Epithelial cell of esophagus (primary cell): ENCODE data around the gene VAMP7.

Experiments
- DNase-seq: peaks from one replicate; pipeline ENCODE4 v3.0.0; 2010; ENCODE audit warnings: low read depth
- H3K4me3 ChIP-seq: 2 replicates; pipeline ENCODE4 v1.5.1; 2011; ENCODE audit warnings: mild to moderate bottlenecking, low read length, control low read depth
- TF ChIP-seq, protein P1 (sequence below): IDR thresholded peaks from 2 replicates; pipeline ENCODE4 v1.5.1; 2011; ENCODE audit warnings: low read depth, mild to moderate bottlenecking, low read length, control low read depth, inconsistent platforms; ENCODE audit not compliant: insufficient read depth; ENCODE audit errors: missing control alignments

VAMP7 gene

DNA sequence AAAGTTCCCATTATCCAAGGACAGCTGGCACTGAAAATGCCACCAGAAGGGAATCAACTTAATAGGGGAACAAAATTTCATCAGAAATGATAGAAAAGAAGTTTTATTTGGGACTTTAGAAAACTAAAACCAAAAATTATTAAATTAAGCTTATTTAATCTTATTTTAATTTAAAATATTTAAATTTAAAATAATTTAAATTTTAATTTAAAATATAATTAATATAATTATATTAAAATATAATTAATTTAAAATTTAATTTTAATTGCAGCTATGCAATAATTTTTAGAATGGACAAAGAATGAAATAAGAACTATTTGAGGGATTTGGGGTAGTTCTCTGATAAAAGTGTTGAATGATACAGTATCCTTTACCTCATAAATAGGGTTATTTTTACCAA is 10.2 kb upstream of the VAMP7 start:
- no peak for DNase-seq
- TF ChIP-seq, protein P1, sequence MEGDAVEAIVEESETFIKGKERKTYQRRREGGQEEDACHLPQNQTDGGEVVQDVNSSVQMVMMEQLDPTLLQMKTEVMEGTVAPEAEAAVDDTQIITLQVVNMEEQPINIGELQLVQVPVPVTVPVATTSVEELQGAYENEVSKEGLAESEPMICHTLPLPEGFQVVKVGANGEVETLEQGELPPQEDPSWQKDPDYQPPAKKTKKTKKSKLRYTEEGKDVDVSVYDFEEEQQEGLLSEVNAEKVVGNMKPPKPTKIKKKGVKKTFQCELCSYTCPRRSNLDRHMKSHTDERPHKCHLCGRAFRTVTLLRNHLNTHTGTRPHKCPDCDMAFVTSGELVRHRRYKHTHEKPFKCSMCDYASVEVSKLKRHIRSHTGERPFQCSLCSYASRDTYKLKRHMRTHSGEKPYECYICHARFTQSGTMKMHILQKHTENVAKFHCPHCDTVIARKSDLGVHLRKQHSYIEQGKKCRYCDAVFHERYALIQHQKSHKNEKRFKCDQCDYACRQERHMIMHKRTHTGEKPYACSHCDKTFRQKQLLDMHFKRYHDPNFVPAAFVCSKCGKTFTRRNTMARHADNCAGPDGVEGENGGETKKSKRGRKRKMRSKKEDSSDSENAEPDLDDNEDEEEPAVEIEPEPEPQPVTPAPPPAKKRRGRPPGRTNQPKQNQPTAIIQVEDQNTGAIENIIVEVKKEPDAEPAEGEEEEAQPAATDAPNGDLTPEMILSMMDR, result no peak
- H3K4me3 ChIP-seq, result no peak overlapping the region

DNA sequence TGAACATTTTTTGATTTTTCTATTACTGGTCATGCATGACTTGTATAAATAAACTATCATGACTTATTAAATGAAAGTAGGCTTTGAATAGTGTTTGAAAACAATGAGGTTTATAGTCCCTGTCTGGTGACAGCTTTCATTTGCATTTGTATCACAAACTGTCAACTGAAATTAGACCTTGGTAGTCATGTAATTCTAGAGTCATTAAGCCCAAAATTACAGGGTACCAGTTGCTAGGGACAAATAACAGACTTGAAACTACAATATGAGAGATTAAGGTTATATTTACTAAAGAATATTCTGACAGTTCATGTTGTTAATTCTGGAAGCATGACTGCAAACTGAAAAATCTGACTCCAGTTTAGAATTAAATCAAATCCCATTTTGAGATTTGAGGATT is 9.2 kb upstream of the VAMP7 start:
- H3K4me3 ChIP-seq, result no peak overlapping the region
- DNase-seq, result no peak
- TF ChIP-seq, protein P1, result no peak

DNA sequence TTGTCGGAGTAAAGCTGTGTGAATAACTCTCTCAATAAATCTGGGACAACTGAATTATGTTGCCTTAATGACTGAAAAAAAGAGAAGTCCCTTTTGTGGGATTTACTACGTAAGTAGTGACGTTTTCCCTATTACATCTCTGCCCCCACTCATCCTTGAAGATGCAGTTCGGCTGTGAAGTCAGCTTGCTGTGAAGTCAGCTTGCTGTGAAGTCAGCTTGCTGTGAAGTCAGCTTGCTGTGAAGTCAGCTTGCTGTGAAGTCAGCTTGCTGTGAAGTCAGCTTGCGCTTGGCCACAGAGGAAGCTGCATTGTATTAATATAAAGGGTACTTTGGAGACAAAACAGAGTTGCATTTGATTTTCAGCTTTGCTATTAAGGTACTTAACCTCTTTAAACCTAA is 8.0 kb upstream of the VAMP7 start:
- no peak overlapping the region for H3K4me3 ChIP-seq
- DNase-seq, result no peak
- TF ChIP-seq, protein P1, result no peak

DNA sequence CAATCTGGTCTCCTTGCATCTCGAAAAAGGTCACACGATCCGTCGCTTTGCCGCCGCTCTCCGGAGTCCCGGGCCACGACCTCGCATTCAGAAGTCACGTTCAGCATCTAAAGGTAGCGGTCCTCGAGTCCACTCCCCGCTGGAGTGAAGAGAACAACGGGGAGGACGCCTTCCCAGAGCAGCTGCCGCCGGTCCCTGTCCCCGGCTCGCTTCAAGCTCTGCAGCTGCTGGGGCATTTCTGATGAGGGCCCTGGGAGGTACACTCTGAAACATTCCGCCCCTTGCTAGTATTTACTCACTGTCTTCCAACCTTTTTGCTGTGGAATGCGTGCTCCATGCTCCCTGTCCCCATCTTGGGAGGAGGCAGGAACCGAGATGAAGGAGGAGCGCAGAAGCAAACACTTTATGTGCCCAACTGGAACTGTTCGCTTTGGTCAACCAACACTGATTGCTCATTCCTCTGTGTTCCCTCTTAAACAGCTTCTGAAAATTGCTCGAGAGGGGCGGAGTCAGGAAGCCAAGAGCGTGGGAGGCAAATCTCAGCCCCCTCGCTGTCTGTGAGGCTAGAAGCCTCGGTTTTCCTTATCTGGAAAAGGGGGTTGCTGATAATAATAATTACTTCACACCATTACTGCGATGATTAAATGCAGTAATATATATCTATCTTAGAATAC is 6.4 kb upstream of the VAMP7 start:
- no peak overlapping the region for H3K4me3 ChIP-seq
- TF ChIP-seq, protein P1, result no peak
- DNase-seq, result no peak

DNA sequence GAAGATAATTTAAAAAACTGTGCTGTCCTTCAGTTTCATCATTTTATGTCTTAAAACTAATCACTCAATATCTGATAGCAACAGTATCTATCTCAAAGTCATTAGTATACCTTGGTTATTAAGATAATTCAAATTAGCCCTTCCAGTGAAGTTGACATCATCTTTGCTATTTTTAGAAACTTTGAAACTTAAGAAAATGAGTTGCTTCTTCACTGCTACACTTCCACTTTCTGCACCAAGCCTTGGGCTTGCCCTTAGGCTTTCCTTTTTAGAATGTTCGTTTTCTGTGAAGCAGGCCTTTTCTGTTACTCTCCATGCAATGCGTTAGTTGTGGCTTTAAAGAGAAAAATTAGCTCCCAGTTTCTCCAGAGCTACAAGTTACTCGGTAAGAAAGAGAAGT is 4.4 kb upstream of the VAMP7 start:
- TF ChIP-seq, protein P1, result no peak

DNA sequence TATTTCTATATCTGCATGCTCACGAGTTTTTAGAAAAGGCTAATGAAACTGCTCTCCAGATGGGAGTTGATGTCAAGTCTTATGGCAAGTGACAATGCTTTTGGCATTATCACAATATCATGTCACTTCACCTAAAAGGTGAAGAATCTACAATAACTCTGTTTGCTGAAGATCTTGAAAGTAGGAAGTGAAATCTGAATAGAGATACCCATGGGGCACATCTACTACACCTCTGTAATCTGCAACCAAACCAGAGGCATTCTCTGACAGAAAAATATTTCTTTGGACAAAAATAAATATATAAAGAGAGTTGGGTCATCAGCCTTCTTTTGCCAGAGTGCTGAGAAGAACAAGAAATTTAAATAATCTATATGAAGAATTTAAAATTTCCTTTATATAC is 3.9 kb upstream of the VAMP7 start:
- TF ChIP-seq, protein P1, result no peak
- DNase-seq, result no peak

More for the DNA sequence above, 4.4 kb upstream of the VAMP7 start:
- no peak for DNase-seq
- H3K4me3 ChIP-seq, result no peak overlapping the region

DNA sequence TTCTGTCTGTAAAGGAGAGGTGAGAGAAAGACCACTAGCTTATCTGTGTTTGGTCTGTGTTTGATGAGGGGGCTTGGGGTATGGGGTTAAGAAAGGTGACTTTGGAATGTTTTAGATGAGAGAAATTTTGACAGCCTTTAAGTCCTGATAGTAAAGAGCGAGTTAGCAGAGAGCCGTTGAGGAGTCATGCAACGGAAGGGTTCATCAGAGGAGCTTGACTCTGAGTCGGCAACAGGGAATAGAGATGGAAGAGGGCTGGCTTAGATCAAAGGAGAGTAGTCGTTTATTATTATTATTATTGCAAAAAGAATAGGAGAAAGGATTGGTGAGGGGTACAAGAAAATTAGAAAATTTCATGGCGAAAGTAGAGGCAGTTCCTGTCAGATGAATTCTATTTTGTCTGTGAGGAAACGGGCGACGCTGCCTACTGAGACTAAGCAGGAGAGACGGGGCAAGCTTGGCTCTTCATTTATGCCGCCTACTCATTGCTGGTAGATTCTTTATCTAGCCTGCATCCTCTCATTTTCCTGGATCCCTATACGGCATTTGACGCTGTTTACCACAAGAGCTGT is 473 bp upstream of the VAMP7 start:
- TF ChIP-seq, protein P1, result no peak
- DNase-seq, result peak; percentile 14
- H3K4me3 ChIP-seq, result peak overlapping the region; percentile 65

More for the DNA sequence above, 3.9 kb upstream of the VAMP7 start:
- H3K4me3 ChIP-seq, result no peak overlapping the region
